Tibial nerve (tissue), 4 donors: ENCODE results near the gene GRID1. TPM values are rescaled to one million over a fixed set of nuclear protein-coding genes. Genes with fewer than 3 reads are reported as not detected.

ENCODE experiments used
- DNase-seq, 2 donors: peaks; one replicate each; pipeline ENCODE4 v3.0.0-alpha.2; 2019; ENCODE audit warnings: low spot score in 2 of 2
- H3K27ac ChIP-seq, 4 donors: fragments of 200-600 bp; sonication (generic) in 3 of 4; one replicate each; pipeline ENCODE4 v1.5.1; 2017 to 2019; ENCODE audit warnings: mild to moderate bottlenecking in 1 of 4
- H3K27me3 ChIP-seq, 2 donors: fragments of 200-600 bp; sonication (generic) in 1 of 2; one replicate each; pipeline versions ENCODE4 v1.5.1 to v1.6.0; 2017 to 2019
- H3K36me3 ChIP-seq, 3 donors: fragments of 200-600 bp; sonication (generic); one replicate each; pipeline ENCODE4 v1.5.1; 2018 to 2019
- H3K4me1 ChIP-seq, 4 donors: fragments of 200-600 bp; sonication (generic) in 3 of 4; one replicate each; pipeline ENCODE4 v1.5.1; 2017 to 2019
- H3K4me3 ChIP-seq, 4 donors: fragments of 200-600 bp; sonication (generic) in 3 of 4; one replicate each; pipeline ENCODE4 v1.5.1; 2017 to 2019; ENCODE audit warnings: mild to moderate bottlenecking in 1 of 4, moderate library complexity in 1 of 4
- H3K9me3 ChIP-seq, 4 donors: fragments of 200-600 bp; sonication (generic) in 3 of 4; one replicate each; pipeline ENCODE4 v1.5.1; 2017 to 2019
- CTCF ChIP-seq, 5 experiments: fragments of 200-600 bp in 3 of 5; fragments of 450-650 bp in 2 of 5; sonication (generic) in 3 of 5; IDR thresholded peaks; one replicate each; pipeline ENCODE4 v1.5.1; 2016 to 2019; ENCODE audit warnings: antibody characterized with exemption in 5 of 5, mild to moderate bottlenecking in 3 of 5, moderate library complexity in 2 of 5
- EP300 ChIP-seq, 2 donors: sonication (generic); formaldehyde crosslinking; IDR thresholded peaks; one replicate each; pipeline ENCODE4 v1.6.1; 2017; ENCODE audit warnings: antibody characterized with exemption in 2 of 2, mild to moderate bottlenecking in 1 of 2
- POLR2A ChIP-seq, 2 donors: fragments of 450-650 bp; IDR thresholded peaks; one replicate each; pipeline ENCODE4 v1.6.1; 2017; ENCODE audit warnings: antibody characterized with exemption in 2 of 2, mild to moderate bottlenecking in 2 of 2, moderate library complexity in 2 of 2
- WGBS, 2 donors: methylation state at CpG; one replicate each; pipeline ENCODE4 v1.1.5; 2018; 5-methylcytosine and 5-hydroxymethylcytosine counted together
- total RNA-seq, 4 donors: library from RNA; depleted of rRNA; stranded (reverse); fragments of >200 nt; gene quantifications; one replicate each; pipeline ENCODE4 v1.1.0, GENCODE V29; 2016

Gene GRID1
- total RNA-seq, 4 donors from 2014 or later = 7.7 to 16.3 (median 10.5) TPM

- H3K27ac ChIP-seq = peak overlapping the region in 1 of 4 donors; percentile 83
- no peak overlapping the region for H3K4me3 ChIP-seq
- DNase-seq = no peak
- H3K36me3 ChIP-seq = no peaks in the 10 kb centered on the region
- no peaks in the 10 kb centered on the region for H3K9me3 ChIP-seq
- TF ChIP-seq CTCF (IDR thresholded peaks at IDR 0.05) (no peak), EP300 (IDR thresholded peaks at IDR 0.05) (no peak)
- H3K27me3 ChIP-seq = no peaks in the 10 kb centered on the region
- H3K4me1 ChIP-seq = peaks cover 0 to 57% (median 2%) of the 10 kb centered on the region in 4 donors
- 79 to 83% methylated on average over 6 of the region's 6 CpGs for WGBS, 2 donors
These were observed 722.6 kb downstream of the GRID1 start for GRCh38 chr10:85643845-85644525.

GRCh38 chr10:85643171-85643844 lies 723.3 kb downstream of the GRID1 start:
- no peak for DNase-seq
- no peak overlapping the region for H3K4me3 ChIP-seq
- H3K36me3 ChIP-seq = no peaks in the 10 kb centered on the region
- TF ChIP-seq CTCF (IDR thresholded peaks at IDR 0.05) (no peak), POLR2A (IDR thresholded peaks at IDR 0.05) (no peak), EP300 (IDR thresholded peaks at IDR 0.05) (no peak)
- H3K27ac ChIP-seq = peak overlapping the region in 3 of 4 donors; percentile 7 to 83 (median 76)
- H3K27me3 ChIP-seq = no peaks in the 10 kb centered on the region
- H3K4me1 ChIP-seq = peaks cover 0 to 51% (median 2%) of the 10 kb centered on the region in 4 donors
- 57 to 63% methylated on average over 4 of the region's 4 CpGs for WGBS, 2 donors
- no peaks in the 10 kb centered on the region for H3K9me3 ChIP-seq

GRCh38 chr10:85642421-85643170 lies 724.0 kb downstream of the GRID1 start:
- Histone ChIP-seq H3K4me3 (no peak overlapping the region), H3K36me3 (no peaks in the 10 kb centered on the region), H3K9me3 (no peaks in the 10 kb centered on the region), H3K27me3 (no peaks in the 10 kb centered on the region), H3K27ac (peak overlapping the region; percentile 7 to 83 (median 56)), H3K4me1 (peaks cover 0 to 47% (median 2%) of the 10 kb centered on the region in 4 donors)
- TF ChIP-seq CTCF (IDR thresholded peaks at IDR 0.05) = no peak
- TF ChIP-seq POLR2A (IDR thresholded peaks at IDR 0.05) = no peak
- TF ChIP-seq EP300 (IDR thresholded peaks at IDR 0.05) = peak in 1 of 2 donors; percentile 81
- peak in 1 of 2 donors; percentile 73 for DNase-seq
- WGBS, 2 donors = 25 to 27% methylated on average over 4 of the region's 4 CpGs

- H3K36me3 ChIP-seq = no peaks in the 10 kb centered on the region
- peaks cover 0 to 41% (median 2%) of the 10 kb centered on the region in 4 donors for H3K4me1 ChIP-seq
- no peak for DNase-seq
- TF ChIP-seq CTCF (IDR thresholded peaks at IDR 0.05) (no peak), EP300 (IDR thresholded peaks at IDR 0.05) (no peak), POLR2A (IDR thresholded peaks at IDR 0.05) (no peak)
- H3K9me3 ChIP-seq = no peaks in the 10 kb centered on the region
- 65 to 72% methylated on average over 1 of the region's 1 CpG for WGBS, 2 donors
- H3K27me3 ChIP-seq = no peaks in the 10 kb centered on the region
- H3K4me3 ChIP-seq = no peak overlapping the region
- peak overlapping the region; percentile 3 to 83 (median 56) for H3K27ac ChIP-seq
These were observed 724.5 kb downstream of the GRID1 start for GRCh38 chr10:85642082-85642420.
